Gastrocnemius medialis (tissue), 4 donors: ENCODE measurements around the gene MBD1.

Source experiments
- POLR2A ChIP-seq, 2 donors: fragments of 450-650 bp; IDR thresholded peaks; one replicate each; pipeline ENCODE4 v1.6.1; 2017; ENCODE audit warnings: antibody characterized with exemption in 2 of 2, mild to moderate bottlenecking in 2 of 2, moderate library complexity in 2 of 2
- TF ChIP-seq, protein P1 (sequence below), 5 experiments: fragments of 450-650 bp in 3 of 5; fragments of 200-600 bp in 2 of 5; sonication (generic) in 2 of 5; IDR thresholded peaks in 4 of 5; conservative IDR thresholded peaks in 1 of 5; 1 replicate in 4 of 5; 2 replicates in 1 of 5; pipeline ENCODE4 v1.5.1; 2016 to 2019; ENCODE audit warnings: antibody characterized with exemption in 5 of 5, mild to moderate bottlenecking in 3 of 5, moderate library complexity in 3 of 5

DNA sequence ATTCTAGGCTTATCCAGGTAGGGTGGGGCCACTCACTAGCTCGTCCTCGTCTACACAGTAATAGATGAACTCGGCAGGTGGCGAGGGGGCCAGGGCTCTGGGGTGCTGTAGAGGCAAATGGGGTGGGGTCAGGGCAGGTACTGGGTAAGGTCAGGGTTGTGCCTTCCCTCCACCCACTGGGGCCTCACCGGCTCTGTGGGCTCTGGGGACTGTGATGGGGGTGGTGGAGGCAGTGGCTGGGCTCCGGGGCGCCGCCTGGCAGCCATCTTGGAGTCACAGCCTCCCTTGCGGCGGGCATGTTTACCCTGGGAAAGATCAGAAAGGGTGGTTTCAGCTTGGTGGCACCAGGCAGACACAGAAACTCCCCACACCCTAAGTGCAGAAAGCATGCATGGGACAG is 6.4 kb downstream of the MBD1 start:
- TF ChIP-seq POLR2A (IDR thresholded peaks at IDR 0.05) = no peak
- TF ChIP-seq, protein P1, sequence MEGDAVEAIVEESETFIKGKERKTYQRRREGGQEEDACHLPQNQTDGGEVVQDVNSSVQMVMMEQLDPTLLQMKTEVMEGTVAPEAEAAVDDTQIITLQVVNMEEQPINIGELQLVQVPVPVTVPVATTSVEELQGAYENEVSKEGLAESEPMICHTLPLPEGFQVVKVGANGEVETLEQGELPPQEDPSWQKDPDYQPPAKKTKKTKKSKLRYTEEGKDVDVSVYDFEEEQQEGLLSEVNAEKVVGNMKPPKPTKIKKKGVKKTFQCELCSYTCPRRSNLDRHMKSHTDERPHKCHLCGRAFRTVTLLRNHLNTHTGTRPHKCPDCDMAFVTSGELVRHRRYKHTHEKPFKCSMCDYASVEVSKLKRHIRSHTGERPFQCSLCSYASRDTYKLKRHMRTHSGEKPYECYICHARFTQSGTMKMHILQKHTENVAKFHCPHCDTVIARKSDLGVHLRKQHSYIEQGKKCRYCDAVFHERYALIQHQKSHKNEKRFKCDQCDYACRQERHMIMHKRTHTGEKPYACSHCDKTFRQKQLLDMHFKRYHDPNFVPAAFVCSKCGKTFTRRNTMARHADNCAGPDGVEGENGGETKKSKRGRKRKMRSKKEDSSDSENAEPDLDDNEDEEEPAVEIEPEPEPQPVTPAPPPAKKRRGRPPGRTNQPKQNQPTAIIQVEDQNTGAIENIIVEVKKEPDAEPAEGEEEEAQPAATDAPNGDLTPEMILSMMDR (IDR thresholded peaks at IDR 0.05 in 4 of 5, conservative IDR thresholded peaks at IDR 0.05 in 1 of 5) = no peak
